Measurements from ENCODE around the gene FLOT2.

Gene FLOT2

DNA sequence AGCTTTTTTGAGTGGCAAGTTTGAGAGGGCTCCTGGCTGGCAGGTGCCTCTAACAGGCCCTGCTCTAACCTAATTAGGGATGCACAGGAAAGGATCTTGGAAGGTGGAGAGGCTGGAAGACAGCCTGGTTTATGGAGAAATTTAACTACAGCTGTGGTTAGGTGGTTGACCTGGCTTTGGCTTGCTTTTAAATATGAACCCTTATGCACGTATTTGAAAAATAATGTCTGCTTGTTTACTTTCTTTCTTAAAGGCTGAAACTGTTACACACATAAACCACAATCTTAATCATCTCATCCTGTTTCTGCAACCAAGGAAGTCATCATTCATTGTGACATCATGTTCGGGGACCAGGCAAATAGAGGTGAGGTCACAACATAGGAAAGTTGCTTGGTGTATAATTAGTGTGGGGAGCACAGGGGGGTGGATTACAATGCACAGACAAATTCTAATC lies 28.4 kb upstream of the FLOT2 start:
- Histone ChIP-seq H3K4me3 (no peak overlapping the region), H3K9me3 (peaks cover 0 to 5% (median 0%) of the 10 kb centered on the region in 3 donors), H3K27ac (no peak overlapping the region), H3K4me1 (peaks cover 0 to 10% (median 6%) of the 10 kb centered on the region in 4 donors), H3K36me3 (peaks cover 28 to 45% (median 42%) of the 10 kb centered on the region in 3 donors), H3K27me3 (no peaks in the 10 kb centered on the region)
- DNase-seq: no peak
- intact Hi-C loops (cut with DNase I; ENCODE audit: low total_unique reads): no loop called here
- TF ChIP-seq, protein P1, sequence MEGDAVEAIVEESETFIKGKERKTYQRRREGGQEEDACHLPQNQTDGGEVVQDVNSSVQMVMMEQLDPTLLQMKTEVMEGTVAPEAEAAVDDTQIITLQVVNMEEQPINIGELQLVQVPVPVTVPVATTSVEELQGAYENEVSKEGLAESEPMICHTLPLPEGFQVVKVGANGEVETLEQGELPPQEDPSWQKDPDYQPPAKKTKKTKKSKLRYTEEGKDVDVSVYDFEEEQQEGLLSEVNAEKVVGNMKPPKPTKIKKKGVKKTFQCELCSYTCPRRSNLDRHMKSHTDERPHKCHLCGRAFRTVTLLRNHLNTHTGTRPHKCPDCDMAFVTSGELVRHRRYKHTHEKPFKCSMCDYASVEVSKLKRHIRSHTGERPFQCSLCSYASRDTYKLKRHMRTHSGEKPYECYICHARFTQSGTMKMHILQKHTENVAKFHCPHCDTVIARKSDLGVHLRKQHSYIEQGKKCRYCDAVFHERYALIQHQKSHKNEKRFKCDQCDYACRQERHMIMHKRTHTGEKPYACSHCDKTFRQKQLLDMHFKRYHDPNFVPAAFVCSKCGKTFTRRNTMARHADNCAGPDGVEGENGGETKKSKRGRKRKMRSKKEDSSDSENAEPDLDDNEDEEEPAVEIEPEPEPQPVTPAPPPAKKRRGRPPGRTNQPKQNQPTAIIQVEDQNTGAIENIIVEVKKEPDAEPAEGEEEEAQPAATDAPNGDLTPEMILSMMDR (IDR thresholded peaks at IDR 0.05): no peak

DNA sequence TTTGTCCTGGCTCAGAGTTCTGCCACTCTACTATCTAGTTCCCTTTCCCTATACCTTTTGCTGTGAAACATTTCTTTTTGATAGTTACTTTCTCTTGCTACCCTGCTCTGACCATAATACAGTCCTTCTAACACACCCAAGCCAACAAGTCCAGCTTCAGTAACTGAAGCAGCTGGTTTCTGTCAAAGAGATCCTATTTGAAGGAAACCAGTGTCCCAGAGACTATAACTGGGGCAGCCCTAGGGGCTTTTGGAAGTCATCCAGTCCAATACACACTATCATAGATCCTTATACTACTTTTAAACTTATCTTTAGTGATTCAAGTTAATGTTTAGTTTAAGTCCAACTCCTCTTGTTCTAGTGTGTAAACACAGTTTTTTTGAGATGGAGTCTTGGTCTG lies 22.7 kb upstream of the FLOT2 start:
- DNase-seq: no peak
- Histone ChIP-seq H3K27me3 (no peaks in the 10 kb centered on the region), H3K4me1 (no peaks in the 10 kb centered on the region), H3K36me3 (peaks cover 85 to 89% (median 87%) of the 10 kb centered on the region in 3 donors), H3K9me3 (no peaks in the 10 kb centered on the region), H3K4me3 (no peak overlapping the region), H3K27ac (no peak overlapping the region)
- TF ChIP-seq, protein P1 (IDR thresholded peaks at IDR 0.05): no peak
- intact Hi-C loops (cut with DNase I; ENCODE audit: low total_unique reads): no loop called here

DNA sequence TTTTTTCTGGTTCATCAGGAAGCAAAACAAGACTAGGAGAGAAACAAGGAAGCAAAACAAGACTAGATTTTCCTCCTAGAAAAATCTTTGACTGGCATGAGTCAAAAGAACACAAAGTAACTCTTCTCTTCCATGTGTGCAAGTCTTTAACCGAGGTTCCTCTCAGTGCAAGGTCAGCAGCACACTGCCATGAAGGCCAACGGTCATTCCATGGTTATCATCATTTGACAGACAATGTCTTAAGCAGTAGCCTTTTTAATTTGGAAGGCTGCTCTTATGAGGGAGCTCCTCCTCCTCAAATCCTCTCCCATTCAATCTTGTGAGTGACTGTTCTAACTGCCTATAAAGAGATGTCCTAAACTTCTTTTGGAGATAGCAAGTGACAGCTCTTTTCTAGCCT lies 20.8 kb upstream of the FLOT2 start:
- Histone ChIP-seq H3K36me3 (peaks cover 91 to 98% (median 95%) of the 10 kb centered on the region in 3 donors), H3K4me3 (no peak overlapping the region), H3K27me3 (no peaks in the 10 kb centered on the region), H3K27ac (no peak overlapping the region), H3K9me3 (no peaks in the 10 kb centered on the region), H3K4me1 (no peaks in the 10 kb centered on the region)
- intact Hi-C loops (cut with DNase I; ENCODE audit: low total_unique reads): loop anchor here (5.0 kb wide), 1 partner anchor 156 kb away; no protein-coding TSS in a partner anchor
- TF ChIP-seq, protein P1 (IDR thresholded peaks at IDR 0.05): no peak
- DNase-seq: no peak

DNA sequence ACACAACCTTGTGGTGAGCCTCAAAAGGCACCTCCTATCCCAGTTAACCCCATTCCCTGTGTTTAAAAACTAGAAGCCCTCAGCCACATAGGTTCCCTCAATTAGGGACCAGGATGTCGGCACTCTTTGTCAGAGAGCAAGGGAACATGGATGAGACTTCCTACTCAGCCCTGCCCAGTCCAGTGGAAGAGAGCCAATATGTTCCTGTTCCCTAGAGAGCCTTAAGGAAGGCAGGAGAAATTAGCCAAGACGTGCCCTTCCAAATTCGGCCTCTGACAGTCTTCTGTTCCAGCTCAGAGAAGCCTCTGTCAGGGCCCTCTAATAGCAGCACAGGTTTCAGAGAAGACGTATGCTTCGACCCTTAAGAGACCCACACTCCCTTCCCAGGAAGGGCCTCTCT lies 19.9 kb upstream of the FLOT2 start:
- Histone ChIP-seq H3K4me1 (no peaks in the 10 kb centered on the region), H3K27me3 (no peaks in the 10 kb centered on the region), H3K36me3 (peaks cover 91 to 98% (median 95%) of the 10 kb centered on the region in 3 donors), H3K9me3 (no peaks in the 10 kb centered on the region), H3K27ac (peak overlapping the region in 1 of 2 donors; percentile 16), H3K4me3 (no peak overlapping the region)
- TF ChIP-seq, protein P1 (IDR thresholded peaks at IDR 0.05): no peak
- DNase-seq: no peak
- intact Hi-C loops (cut with DNase I; ENCODE audit: low total_unique reads): loop anchor here (5.0 kb wide), 1 partner anchor 155 kb away; no protein-coding TSS in a partner anchor

DNA sequence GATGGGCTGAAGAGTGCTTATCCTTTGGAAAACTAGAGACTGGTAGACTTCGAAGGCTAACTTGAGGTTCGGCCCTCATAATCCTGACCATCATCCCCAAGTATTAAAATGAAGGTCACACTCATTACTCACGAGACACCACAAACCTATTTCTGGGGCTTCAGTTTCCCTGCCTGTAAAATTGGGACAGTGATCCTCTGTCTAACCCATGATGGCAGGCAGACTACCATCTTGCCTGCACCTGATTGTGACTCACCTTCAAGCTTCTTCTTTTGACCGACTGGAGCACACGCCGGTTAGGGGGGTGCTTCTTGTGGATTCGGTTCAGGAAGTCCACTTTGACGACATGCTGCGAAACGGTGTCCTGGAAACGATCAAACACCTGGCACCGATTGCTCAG lies 19.5 kb upstream of the FLOT2 start:
- intact Hi-C loops (cut with DNase I; ENCODE audit: low total_unique reads): loop anchor here (5.0 kb wide), 1 partner anchor 155 kb away; no protein-coding TSS in a partner anchor

More for the DNA sequence above, 19.5 kb upstream of the FLOT2 start:
- no peak overlapping the region for H3K27ac ChIP-seq
- TF ChIP-seq, protein P1 (IDR thresholded peaks at IDR 0.05): no peak
- peaks cover 91 to 100% (median 95%) of the 10 kb centered on the region in 3 donors for H3K36me3 ChIP-seq
- H3K4me3 ChIP-seq: no peak overlapping the region
- no peak for DNase-seq
- no peaks in the 10 kb centered on the region for H3K9me3 ChIP-seq
- no peaks in the 10 kb centered on the region for H3K27me3 ChIP-seq
- H3K4me1 ChIP-seq: no peaks in the 10 kb centered on the region

Measured in tibial artery (tissue), 4 donors.